HG03095 (cell line): ENCODE measurements around the gene PTBP1.
"Not testable (repeated sequence)": the region's sequence is repeated elsewhere in the genome, so short reads cannot be mapped to it uniquely, and the experiment has no call there.

Source experiments
- ATAC-seq: cut with Tn5 transposase; IDR thresholded peaks from one replicate; pipeline ENCODE4 v1.9.1; 2021; ENCODE audit warnings: moderate library complexity; ENCODE audit not compliant: unreplicated experiment

PTBP1 gene

DNA sequence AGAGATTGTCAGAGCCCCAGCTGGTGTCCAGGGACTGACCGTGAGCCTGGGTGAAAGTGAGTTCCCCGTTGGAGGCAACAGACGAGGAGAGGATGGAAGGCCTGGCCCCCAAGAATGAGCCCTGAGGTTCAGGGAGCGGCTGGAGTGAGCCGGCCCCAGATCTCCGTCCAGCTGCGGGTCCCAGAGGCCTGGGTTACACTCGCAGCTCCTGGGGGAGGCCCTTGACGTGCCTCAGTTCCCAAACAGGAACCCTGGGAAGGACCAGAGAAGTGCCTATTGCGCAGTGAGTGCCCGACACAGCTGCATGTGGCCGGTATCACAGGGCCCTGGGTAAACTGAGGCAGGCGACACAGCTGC lies 53.7 kb downstream of the PTBP1 start:
- ATAC-seq, result no peak

DNA sequence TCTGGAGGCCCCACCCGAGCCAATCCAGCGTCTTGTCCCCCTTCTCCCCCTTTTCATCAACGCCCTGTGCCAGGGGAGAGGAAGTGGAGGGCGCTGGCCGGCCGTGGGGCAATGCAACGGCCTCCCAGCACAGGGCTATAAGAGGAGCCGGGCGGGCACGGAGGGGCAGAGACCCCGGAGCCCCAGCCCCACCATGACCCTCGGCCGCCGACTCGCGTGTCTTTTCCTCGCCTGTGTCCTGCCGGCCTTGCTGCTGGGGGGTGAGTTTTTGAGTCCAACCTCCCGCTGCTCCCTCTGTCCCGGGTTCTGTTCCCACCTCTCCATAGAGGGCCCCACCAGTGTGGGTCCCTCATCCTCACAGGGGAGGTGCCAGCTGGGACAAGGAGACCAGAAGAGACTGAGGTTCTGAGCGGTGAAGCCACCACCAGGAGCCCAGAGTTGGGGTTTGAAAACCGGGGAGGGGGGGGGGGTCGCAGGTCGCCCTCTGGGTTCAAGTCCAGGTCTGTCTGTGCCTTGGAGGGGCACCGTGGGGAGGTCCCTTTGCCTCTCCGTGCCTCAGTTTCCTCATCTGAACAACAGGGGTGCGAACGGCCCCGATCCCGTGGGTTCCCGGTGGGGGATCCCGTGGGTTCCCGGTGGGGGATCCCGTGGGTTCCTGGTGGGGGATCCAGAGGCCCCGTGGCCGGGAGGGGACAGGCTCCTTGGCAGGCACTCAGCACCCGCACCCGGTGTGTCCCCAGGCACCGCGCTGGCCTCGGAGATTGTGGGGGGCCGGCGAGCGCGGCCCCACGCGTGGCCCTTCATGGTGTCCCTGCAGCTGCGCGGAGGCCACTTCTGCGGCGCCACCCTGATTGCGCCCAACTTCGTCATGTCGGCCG lies 55.1 kb downstream of the PTBP1 start, which contains the start of gene ELANE:
Gene ELANE, plus strand, starts transcription at position 168 of the 878 bp plus-strand sequence. Its CDS starts 26 bp downstream, at position 194.
- no peak for ATAC-seq

DNA sequence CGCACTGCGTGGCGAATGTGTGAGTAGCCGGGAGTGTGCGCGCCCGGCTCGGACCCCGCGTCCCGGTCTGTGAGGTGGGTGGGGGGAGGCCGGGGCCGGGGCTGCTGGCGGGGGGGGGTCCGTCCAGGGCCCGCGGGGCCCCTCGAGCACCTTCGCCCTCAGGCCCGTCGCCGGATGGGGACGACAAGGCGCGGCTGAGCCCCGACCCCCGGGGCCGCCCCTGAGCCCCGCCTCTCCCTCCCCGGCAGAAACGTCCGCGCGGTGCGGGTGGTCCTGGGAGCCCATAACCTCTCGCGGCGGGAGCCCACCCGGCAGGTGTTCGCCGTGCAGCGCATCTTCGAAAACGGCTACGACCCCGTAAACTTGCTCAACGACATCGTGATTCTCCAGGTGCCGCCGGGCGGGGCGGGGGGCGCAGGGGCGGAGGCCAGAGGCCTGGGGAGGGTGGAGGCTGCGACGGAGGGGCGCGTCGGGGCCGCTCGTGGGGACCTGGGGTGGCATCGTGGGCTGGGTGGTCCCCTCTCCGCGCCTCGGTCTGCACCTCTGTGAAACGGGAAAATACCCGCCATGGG lies 55.8 kb downstream of the PTBP1 start:
- ATAC-seq, result no peak

DNA sequence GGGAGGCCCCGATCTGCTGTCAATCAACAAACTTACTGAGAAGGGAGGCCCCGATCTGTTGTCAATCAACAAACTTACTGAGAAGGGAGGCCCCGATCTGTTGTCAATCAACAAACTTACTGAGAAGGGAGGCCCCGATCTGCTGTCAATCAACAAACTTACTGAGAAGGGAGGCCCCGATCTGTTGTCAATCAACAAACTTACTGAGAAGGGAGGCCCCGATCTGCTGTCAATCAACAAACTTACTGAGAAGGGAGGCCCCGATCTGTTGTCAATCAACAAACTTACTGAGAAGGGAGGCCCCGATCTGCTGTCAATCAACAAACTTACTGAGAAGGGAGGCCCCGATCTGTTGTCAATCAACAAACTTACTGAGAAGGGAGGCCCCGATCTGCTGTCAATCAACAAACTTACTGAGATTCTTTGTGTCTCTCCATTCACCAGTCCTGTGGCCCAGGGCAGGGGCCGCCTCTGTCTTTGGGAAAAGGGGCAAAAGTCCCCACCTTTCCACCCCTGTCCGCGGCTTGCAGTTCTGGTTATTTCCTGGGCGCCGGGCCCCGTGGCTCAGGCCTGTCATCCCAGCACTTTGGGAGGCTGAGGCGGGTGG lies 56.5 kb downstream of the PTBP1 start:
- ATAC-seq, result not testable (repeated sequence)

DNA sequence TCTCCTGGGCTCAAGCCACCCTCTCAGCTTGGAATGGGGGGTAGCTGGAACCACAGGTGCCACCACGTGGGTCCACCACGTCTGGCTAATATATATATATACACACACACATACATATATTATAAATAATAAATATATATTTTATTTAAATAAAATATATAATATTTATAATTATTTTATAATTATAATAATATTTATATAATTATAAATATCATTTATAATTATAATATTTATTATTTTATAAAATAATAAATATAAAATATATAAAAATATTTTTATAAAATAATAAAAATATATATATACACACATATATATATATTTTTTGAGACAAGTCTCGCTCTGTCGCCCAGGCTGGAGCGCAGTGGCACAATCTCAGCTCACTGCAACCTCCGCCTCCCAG lies 57.3 kb downstream of the PTBP1 start:
- no peak for ATAC-seq

DNA sequence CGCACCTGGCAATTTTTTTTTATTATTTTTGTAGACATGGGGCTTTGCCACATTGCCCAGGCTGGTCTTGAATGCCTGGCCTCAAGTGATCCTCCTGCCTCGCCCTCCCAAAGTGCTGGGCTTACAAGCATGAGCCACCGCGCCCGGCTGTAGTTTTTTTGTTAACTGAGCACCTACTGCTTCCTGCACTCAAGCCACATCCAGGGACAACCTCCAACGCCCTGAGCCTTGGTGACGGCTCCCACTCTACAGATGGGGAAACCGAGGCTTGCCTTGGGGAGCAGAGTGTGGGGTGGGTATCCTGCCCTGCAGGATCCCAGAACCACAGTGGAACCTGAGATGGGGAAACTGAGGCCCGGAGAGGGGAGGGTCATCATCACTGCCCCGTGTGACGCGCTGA lies 57.9 kb downstream of the PTBP1 start:
- no peak for ATAC-seq

DNA sequence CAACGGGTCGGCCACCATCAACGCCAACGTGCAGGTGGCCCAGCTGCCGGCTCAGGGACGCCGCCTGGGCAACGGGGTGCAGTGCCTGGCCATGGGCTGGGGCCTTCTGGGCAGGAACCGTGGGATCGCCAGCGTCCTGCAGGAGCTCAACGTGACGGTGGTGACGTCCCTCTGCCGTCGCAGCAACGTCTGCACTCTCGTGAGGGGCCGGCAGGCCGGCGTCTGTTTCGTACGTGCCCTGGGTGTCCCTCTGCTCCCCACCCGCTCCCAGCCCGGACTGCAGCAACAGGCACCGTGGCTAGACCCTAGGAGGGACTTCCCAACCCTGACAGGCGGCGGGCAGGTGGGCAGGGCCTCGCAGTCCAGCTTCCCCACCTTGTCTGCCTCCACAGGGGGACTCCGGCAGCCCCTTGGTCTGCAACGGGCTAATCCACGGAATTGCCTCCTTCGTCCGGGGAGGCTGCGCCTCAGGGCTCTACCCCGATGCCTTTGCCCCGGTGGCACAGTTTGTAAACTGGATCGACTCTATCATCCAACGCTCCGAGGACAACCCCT lies 58.4 kb downstream of the PTBP1 start:
- ATAC-seq, result no peak

DNA sequence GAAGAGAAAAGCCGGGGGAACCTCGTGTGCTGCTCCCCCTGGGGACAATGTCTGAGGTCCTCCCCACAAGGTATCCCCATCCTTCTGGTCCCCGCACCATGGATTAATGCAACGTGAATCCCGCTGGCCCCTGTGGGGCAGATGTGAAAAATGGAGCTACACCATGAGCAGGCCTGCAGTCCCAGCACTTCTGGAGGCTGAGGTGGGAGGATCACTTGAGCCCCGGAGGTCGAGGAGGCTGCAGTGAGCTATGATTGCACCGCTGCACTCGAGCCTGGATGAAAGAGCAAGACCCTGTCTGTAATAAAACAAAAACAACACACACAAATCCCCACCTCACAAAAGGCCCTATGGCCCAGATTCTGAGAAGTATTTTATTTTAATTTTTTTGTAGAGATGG lies 61.0 kb downstream of the PTBP1 start:
- no peak for ATAC-seq

DNA sequence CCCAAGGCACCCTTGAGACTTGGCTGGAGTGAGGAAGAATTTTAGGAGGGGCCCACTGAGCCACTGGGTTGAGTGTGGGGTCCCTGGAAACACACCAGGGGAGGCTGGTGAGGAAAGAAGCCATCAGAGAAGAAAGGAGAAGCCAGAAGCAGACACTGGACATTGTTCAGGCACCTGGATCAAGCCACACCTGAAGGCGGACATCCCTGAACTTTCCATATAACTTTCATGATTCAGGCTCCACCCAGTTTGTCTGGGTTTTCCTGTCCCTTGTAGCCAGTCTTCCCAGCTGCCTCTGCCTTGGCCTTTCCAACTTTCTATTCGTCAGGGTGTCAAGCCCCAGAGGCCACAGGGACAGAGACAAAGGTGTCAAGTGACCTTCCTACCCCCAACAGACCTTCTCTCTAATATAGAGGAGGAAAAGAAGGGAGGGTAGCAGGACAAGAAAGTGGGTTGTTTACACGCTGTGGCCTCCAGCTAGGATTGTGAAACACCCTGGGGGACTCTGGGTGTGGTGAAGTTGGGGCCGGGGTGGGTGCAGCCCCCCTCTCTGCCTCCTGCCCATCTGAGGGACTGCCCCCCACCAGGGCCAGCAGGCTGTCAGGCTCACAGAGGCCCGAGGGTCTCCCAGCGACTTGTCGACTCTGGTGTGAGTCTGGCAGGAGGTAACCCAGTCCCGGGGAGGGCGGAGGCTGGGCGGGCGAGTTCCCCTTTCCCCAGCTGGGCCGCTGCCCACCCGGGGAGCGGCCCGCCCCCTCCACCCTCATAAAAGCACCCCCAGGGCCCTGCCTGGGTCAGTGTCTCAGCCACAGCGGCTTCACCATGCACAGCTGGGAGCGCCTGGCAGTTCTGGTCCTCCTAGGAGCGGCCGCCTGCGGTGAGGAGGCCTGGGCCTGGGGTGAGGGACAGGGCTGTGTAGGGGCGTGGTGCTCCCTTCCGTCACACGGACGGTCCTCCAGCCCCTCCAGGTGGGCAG lies 61.9 kb downstream of the PTBP1 start, which contains the start of gene CFD:
Gene CFD, plus strand, starts transcription at position 797 of the 976 bp plus-strand sequence. Its CDS starts 26 bp downstream, at position 823.
- no peak for ATAC-seq

DNA sequence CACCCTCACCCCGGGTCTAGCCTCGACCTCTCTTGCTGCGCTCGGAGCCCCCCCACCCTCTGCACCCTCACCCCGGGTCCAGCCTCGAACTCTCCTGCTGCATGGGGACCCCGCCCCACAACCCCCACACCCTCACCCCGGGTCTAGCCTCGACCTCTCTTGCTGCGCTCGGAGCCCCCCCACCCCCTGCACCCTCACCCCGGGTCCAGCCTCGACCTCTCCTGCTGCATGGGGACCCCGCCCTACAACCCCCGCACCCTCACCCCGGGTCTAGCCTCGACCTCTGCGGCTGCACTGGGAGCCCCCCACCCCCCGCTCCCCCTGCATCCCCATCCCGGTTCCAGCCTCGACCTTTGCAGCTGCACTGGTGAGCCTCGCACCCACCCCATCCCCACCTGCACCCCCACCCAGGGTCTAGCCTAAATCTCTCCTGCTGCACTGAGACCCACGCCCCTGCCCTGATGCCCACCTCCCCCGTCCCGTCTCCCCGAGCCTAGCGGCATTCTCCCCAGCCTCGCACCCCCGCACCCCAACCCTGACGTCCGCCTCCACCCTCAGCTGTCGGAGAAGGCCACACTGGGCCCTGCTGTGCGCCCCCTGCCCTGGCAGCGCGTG lies 64.0 kb downstream of the PTBP1 start:
- ATAC-seq, result no peak
